ENCODE measurements around the gene SHC3. TPM values are rescaled to one million over a fixed set of nuclear protein-coding genes. Genes with fewer than 3 reads are reported as not detected.

The SHC3 gene
- total and polyA plus RNA-seq, 4 donors: 0.10 to 6.9 (median 1.1) TPM; not detected in 1

DNA sequence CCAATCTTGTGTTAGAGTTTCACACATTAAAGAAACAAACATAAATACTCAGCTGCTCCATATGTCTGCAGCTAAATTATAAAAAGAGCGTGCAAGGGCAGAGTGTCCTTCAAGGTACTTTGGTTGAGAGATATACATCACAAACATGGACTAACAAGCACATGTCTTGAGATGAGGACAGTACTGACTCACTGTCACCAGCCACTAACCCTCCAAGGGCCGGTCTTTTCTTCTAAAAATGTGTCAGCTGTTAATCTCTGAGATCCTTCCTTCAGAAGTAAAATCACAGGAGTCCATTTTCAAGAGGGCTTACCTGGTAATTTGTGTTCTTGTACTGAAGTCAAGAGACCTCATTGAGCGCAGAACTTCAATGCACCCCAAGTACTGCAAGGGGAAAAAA lies 66.4 kb downstream of the SHC3 start:
- Histone ChIP-seq H3K4me1 (ENCODE audit: control insufficient read depth in 1 of 2, insufficient read depth in 2 of 2, low read length in 2 of 2) (no peaks in the 10 kb centered on the region), H3K27ac (ENCODE audit: low read depth in 1 of 2, low read length in 2 of 2) (no peak overlapping the region), H3K4me3 (ENCODE audit: low read length in 2 of 2) (no peak overlapping the region), H3K9me3 (ENCODE audit: control insufficient read depth, low read length) (peaks cover 3% of the 10 kb centered on the region), H3K36me3 (ENCODE audit: control insufficient read depth in 1 of 2, insufficient read depth in 2 of 2, low read length in 1 of 2) (no peaks in the 10 kb centered on the region), H3K27me3 (ENCODE audit: control insufficient read depth in 1 of 2, insufficient read depth in 2 of 2, low read length in 1 of 2) (no peaks in the 10 kb centered on the region)
- intact Hi-C loops (cut with DNase I): no loop called here
- WGBS, 2 donors: 83 to 86% methylated on average over 3 of the region's 3 CpGs
- DNase-seq: no peak
- ATAC-seq (ENCODE audit: low FRiP score): no peak

DNA sequence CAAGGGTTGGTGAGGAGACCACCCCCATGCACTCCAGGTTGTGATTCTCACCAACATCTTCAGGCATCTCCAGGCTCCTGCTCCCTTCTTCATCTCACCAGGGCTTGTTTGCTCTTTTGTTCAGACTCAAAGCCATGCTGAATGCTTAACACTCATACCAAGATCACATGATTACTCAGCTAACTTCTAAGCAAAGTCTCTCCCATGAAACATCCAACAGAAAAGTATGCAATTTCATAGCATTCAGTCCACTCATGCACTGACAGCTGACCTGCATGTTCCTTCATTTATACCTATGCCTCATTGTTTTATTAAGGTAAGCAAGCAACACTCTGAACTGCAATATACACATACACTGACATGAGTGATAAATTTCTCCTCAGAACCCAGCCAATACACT lies 69.0 kb downstream of the SHC3 start:
- Histone ChIP-seq H3K27ac (ENCODE audit: low read depth in 1 of 2, low read length in 2 of 2) (no peak overlapping the region), H3K4me1 (ENCODE audit: control insufficient read depth in 1 of 2, insufficient read depth in 2 of 2, low read length in 2 of 2) (no peaks in the 10 kb centered on the region), H3K36me3 (ENCODE audit: control insufficient read depth in 1 of 2, insufficient read depth in 2 of 2, low read length in 1 of 2) (no peaks in the 10 kb centered on the region), H3K4me3 (ENCODE audit: low read length in 2 of 2) (no peak overlapping the region), H3K27me3 (ENCODE audit: control insufficient read depth in 1 of 2, insufficient read depth in 2 of 2, low read length in 1 of 2) (no peaks in the 10 kb centered on the region), H3K9me3 (ENCODE audit: control insufficient read depth, low read length) (no peaks in the 10 kb centered on the region)
- intact Hi-C loops (cut with DNase I): no loop called here
- no peak for ATAC-seq (ENCODE audit: low FRiP score)
- DNase-seq: no peak

DNA sequence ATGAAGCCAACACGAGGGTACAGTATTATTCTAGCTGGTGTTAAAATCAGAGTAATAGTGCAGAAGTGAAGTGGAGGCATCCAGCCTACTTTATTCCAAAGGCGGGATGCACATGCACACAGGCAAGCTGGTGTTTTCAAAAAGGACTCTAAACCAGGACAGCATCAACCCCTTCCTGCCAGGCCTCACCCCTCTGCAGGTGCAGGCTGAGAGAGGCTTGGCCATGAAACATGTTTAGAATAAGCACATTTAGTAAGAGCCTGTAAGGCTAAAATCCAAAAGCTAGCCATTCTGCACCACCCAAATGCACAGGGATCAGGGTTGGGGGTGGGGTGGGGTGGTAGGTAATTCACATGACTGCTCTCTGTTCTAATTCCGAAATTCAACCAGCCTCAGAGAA lies 71.2 kb downstream of the SHC3 start:
- ATAC-seq (ENCODE audit: low FRiP score) (no peak), DNase-seq (no peak)
- Histone ChIP-seq H3K4me3 (ENCODE audit: low read length in 2 of 2) (no peak overlapping the region), H3K4me1 (ENCODE audit: control insufficient read depth in 1 of 2, insufficient read depth in 2 of 2, low read length in 2 of 2) (no peaks in the 10 kb centered on the region), H3K27ac (ENCODE audit: low read depth in 1 of 2, low read length in 2 of 2) (no peak overlapping the region), H3K9me3 (ENCODE audit: control insufficient read depth, low read length) (no peaks in the 10 kb centered on the region), H3K36me3 (ENCODE audit: control insufficient read depth in 1 of 2, insufficient read depth in 2 of 2, low read length in 1 of 2) (no peaks in the 10 kb centered on the region), H3K27me3 (ENCODE audit: control insufficient read depth in 1 of 2, insufficient read depth in 2 of 2, low read length in 1 of 2) (no peaks in the 10 kb centered on the region)
- WGBS, 2 donors: 72 to 77% methylated on average over 3 of the region's 3 CpGs
- intact Hi-C loops (cut with DNase I): no loop called here

DNA sequence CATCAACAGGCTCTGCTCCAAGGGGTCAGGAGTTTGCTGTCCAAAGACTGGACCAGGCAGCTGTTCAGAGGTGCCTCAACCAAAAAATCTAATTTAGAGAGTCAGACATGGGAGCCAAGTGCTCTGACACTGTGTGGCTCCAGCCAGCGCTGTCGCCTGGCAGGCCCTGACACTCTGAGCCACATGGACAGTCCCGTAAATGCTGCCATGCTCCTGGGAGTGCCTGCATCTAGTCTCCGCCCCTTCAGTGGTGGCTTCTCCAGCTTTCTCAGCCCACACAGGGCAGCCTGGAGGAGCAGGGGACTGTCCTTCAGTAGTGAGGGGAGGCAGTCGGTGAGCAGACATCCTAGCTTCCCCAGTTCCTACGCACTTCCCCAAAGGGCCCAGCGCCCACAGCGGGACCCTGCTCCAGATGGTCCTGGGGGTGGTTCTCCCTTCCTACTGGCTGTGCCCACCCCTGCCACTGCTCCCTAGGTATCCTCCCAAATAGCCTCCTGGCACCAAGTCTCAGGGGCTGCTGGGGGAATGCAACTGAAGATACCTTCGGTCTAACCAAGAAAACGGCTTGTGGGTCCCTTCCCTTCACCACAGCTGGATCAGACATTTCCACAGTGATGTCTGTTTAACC lies 72.3 kb downstream of the SHC3 start:
- 81 to 90% methylated on average over 10 of the region's 10 CpGs for WGBS, 2 donors
- no peak for DNase-seq
- intact Hi-C loops (cut with DNase I): no loop called here

DNA sequence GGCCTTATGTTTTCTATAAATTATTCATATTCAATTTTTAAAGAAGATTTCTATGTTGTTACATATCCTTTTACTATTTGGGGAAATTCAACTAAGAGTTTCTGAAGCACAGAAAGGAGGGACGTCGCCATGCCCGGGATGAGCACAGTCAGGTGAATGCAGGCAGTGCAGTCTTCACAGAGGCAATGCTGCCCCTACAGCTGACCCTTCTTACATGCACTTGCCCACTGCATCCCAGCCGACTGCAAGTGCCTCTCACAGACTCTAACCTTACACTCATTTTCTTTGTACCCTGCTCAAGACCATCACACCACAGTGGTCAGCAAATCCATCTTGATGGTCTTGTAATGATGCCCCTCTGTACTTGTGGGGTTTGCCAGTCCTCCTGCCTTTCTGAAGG lies 73.8 kb downstream of the SHC3 start:
- H3K4me1 ChIP-seq (ENCODE audit: control insufficient read depth in 1 of 2, insufficient read depth in 2 of 2, low read length in 2 of 2): no peaks in the 10 kb centered on the region
- ATAC-seq (ENCODE audit: low FRiP score) (no peak), DNase-seq (no peak)
- H3K9me3 ChIP-seq (ENCODE audit: control insufficient read depth, low read length): no peaks in the 10 kb centered on the region
- no peak overlapping the region for H3K27ac ChIP-seq (ENCODE audit: low read depth in 1 of 2, low read length in 2 of 2)
- no peak overlapping the region for H3K4me3 ChIP-seq (ENCODE audit: low read length in 2 of 2)
- H3K27me3 ChIP-seq (ENCODE audit: control insufficient read depth in 1 of 2, insufficient read depth in 2 of 2, low read length in 1 of 2): peaks cover 0 to 1% of the 10 kb centered on the region in 2 donors
- intact Hi-C loops (cut with DNase I): no loop called here
- 72 to 77% methylated on average over 4 of the region's 4 CpGs for WGBS, 2 donors
- no peaks in the 10 kb centered on the region for H3K36me3 ChIP-seq (ENCODE audit: control insufficient read depth in 1 of 2, insufficient read depth in 2 of 2, low read length in 1 of 2)

More for the DNA sequence above, 72.3 kb downstream of the SHC3 start:
- H3K27me3 ChIP-seq (ENCODE audit: control insufficient read depth in 1 of 2, insufficient read depth in 2 of 2, low read length in 1 of 2): no peaks in the 10 kb centered on the region
- no peak for ATAC-seq (ENCODE audit: low FRiP score)
- H3K36me3 ChIP-seq (ENCODE audit: control insufficient read depth in 1 of 2, insufficient read depth in 2 of 2, low read length in 1 of 2): no peaks in the 10 kb centered on the region
- no peaks in the 10 kb centered on the region for H3K4me1 ChIP-seq (ENCODE audit: control insufficient read depth in 1 of 2, insufficient read depth in 2 of 2, low read length in 2 of 2)
- H3K4me3 ChIP-seq (ENCODE audit: low read length in 2 of 2): no peak overlapping the region
- H3K9me3 ChIP-seq (ENCODE audit: control insufficient read depth, low read length): no peaks in the 10 kb centered on the region
- no peak overlapping the region for H3K27ac ChIP-seq (ENCODE audit: low read depth in 1 of 2, low read length in 2 of 2)

DNA sequence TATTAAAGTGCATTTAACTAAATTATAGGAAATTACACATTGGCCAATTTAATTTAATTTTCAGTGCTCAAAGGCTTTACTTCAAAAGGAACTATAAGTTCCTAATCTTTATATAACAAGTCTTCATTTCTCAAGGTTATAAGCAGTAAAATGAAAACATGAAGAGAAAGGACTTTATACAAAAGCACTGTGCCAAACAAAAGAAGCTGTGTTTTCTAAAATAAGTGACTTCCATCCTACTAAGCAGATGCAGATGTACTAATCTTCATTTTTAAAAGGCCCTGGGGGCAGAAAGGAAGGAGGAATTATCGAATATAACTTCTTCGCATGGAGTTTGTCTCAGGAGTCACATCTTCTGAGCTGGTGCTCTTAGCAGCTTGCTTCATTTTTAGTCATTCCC lies 81.4 kb downstream of the SHC3 start:
- H3K4me3 ChIP-seq (ENCODE audit: low read length in 2 of 2): no peak overlapping the region
- H3K27me3 ChIP-seq (ENCODE audit: control insufficient read depth in 1 of 2, insufficient read depth in 2 of 2, low read length in 1 of 2): peaks cover 0 to 1% of the 10 kb centered on the region in 2 donors
- ATAC-seq (ENCODE audit: low FRiP score): no peak
- no peak overlapping the region for H3K27ac ChIP-seq (ENCODE audit: low read depth in 1 of 2, low read length in 2 of 2)
- no peak for DNase-seq
- intact Hi-C loops (cut with DNase I): no loop called here
- H3K4me1 ChIP-seq (ENCODE audit: control insufficient read depth in 1 of 2, insufficient read depth in 2 of 2, low read length in 2 of 2): no peaks in the 10 kb centered on the region
- 61 to 84% methylated on average over 2 of the region's 2 CpGs for WGBS, 2 donors
- no peaks in the 10 kb centered on the region for H3K9me3 ChIP-seq (ENCODE audit: control insufficient read depth, low read length)
- no peaks in the 10 kb centered on the region for H3K36me3 ChIP-seq (ENCODE audit: control insufficient read depth in 1 of 2, insufficient read depth in 2 of 2, low read length in 1 of 2)

DNA sequence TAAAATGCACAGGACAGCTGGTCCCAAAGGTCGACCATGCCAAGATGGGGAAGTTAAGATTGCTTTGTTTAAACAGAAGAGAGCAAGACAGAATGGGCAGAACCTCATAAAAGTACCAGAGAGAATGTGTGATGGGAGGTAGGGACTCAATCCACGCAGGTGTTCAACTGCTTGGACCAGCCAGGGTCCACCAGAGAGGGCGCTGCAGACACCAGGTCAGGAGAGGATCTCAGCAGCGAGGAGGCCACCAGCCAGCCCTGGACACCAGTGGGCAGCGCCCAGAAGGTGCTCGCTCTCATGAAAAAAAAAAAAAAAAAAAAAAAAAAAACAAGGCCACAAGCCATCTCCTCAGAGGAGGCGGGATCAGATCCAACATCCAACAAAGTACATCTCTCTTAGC lies 81.8 kb downstream of the SHC3 start:
- H3K36me3 ChIP-seq (ENCODE audit: control insufficient read depth in 1 of 2, insufficient read depth in 2 of 2, low read length in 1 of 2): no peaks in the 10 kb centered on the region
- DNase-seq (no peak), ATAC-seq (ENCODE audit: low FRiP score) (no peak)
- intact Hi-C loops (cut with DNase I): no loop called here
- H3K9me3 ChIP-seq (ENCODE audit: control insufficient read depth, low read length): no peaks in the 10 kb centered on the region
- no peak overlapping the region for H3K27ac ChIP-seq (ENCODE audit: low read depth in 1 of 2, low read length in 2 of 2)
- H3K27me3 ChIP-seq (ENCODE audit: control insufficient read depth in 1 of 2, insufficient read depth in 2 of 2, low read length in 1 of 2): peaks cover 0 to 1% of the 10 kb centered on the region in 2 donors
- 91% methylated on average over 7 of the region's 7 CpGs for WGBS, 2 donors
- H3K4me1 ChIP-seq (ENCODE audit: control insufficient read depth in 1 of 2, insufficient read depth in 2 of 2, low read length in 2 of 2): no peaks in the 10 kb centered on the region
- H3K4me3 ChIP-seq (ENCODE audit: low read length in 2 of 2): no peak overlapping the region

DNA sequence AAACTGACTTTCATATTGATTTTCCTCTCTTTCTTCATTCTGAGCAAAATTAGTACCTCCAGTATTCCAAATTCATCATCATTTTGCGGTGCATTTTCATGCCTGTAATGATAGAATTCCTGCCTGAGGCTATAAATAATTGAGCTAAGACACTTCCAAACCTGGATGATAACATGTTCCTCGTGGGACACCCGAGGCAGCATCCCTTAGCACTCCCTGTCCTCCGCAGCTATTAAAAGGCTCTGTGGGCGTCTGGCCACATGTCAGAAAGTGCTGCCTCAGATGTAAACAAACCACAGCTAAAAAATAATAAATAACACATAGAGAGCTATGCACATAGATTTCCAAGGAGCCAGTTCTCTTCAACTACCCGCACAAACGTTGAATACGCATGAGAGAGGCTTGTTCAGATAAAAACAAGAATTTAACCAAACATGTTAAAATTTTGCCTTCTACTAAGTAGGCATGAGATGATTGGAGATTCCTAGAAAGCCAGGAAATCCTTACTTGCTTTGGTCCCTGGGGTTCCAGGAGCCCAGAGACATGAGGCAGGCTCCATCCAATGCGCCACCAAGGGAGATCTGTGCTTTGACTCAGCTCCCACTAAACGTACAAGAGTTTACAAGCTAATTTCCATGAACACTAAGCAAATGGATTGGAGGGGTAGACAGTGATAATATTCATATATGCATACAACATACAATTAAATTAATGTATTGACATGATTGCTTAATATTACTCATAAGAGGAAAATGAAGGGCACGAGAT lies 82.7 kb downstream of the SHC3 start:
- Histone ChIP-seq H3K36me3 (ENCODE audit: control insufficient read depth in 1 of 2, insufficient read depth in 2 of 2, low read length in 1 of 2) (no peaks in the 10 kb centered on the region), H3K4me1 (ENCODE audit: control insufficient read depth in 1 of 2, insufficient read depth in 2 of 2, low read length in 2 of 2) (no peaks in the 10 kb centered on the region), H3K27ac (ENCODE audit: low read depth in 1 of 2, low read length in 2 of 2) (no peak overlapping the region), H3K4me3 (ENCODE audit: low read length in 2 of 2) (no peak overlapping the region), H3K27me3 (ENCODE audit: control insufficient read depth in 1 of 2, insufficient read depth in 2 of 2, low read length in 1 of 2) (peaks cover 0 to 1% of the 10 kb centered on the region in 2 donors), H3K9me3 (ENCODE audit: control insufficient read depth, low read length) (no peaks in the 10 kb centered on the region)
- intact Hi-C loops (cut with DNase I): no loop called here
- ATAC-seq (ENCODE audit: low FRiP score) (no peak), DNase-seq (no peak)
- WGBS, 2 donors: 46 to 49% methylated on average over 11 of the region's 11 CpGs

All from aorta (tissue), 5 donors.